Right hindlimb (tissue), 1 donor: Measurements from ENCODE around the gene FFAR3.
"Not testable (repeated sequence)": the region's sequence is repeated elsewhere in the genome, so short reads cannot be mapped to it uniquely, and the experiment has no call there.

Experiments
- DNase-seq: peaks from one replicate; pipeline ENCODE4 v3.0.0-alpha.2; 2018

FFAR3 gene

DNA sequence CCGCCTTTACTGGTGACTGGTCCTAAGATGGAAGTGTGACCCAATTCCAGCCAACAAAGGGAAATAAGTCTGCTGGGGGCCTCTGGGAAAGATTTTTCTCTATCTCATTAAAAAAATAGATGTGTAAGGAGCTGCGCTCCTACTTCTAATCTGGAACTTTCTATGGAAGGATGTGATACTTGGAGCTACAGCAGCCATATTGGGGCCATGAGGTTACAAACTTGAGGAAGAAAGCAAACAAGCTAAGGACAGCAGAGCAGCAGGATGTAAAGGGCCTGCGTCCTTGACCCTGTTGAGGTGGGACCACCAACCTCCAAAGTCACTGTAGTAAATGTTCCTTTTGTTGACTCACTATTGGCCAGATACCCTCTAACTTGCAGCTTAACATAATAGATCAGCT, 20.1 kb downstream of the FFAR3 start:
- DNase-seq = no peak

DNA sequence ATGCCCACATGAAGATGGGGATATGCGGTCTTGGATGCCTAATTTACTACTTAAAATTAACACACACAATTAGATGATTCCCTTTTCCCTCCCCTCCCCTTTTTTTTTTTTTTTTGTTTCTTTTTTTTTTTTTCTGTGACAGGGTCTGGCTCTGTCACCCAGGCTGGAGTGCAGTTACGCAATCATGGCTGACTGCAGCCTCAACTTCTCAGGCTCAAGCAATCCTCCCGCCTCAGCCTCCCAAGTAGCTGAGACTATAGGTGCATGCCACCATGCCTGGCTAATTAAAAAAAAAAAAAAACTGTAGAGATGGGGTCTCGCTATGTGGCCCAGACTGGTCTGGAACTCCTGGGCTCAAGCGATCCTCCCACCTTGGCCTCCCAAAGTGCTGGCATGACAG, 21.3 kb downstream of the FFAR3 start:
- not testable (repeated sequence) for DNase-seq

DNA sequence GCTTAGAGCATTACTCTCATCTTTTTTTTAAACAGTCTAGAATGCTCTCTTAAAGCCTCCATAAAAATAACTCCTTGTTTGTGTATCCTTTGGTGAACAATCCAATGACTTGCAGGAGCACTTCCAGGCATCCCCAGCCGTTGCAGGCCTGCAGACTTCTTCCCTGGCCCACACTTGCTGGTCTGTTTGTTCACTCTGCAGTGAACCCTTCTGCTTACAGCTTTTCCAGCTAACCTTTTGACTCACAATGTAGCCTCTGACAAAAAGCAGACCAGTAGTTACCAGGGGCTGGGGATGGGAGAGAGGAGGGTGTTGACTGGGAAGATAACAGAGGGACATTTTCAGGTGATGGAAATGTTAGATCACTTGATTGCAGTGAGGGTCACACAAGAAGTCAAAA, 21.7 kb downstream of the FFAR3 start:
- no peak for DNase-seq

DNA sequence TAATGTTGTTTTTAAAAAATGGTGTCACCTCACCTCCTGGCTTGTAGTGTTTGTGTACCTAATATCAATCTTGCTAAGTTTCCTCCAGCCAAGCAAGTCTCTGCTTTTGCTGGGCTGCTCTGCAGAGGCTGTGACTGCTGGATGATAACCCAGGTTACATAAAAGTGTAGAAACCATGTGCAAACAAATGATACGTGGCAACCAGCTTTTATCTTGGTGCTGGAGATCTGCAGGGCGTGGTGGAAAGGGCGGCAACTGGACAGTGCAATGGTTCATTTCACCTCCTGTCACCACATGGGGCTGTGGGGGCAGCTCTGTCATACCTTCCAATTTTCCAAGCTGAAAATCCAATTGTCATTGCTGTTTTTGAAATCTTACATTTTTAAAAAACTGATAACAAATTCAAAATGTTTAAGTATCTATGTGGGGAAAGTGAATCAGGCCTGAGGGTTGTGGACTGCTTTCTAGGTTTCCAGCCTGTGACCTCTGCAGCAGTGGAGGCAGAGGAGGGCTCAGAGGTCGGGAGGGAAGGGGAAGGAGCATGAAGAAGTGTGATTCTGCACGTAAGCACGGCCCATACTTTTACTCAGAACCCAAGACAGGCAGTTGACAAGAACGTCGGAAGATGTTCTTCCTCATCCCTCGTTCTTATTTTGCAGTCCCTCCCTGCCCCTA, 22.3 kb downstream of the FFAR3 start:
- no peak for DNase-seq

DNA sequence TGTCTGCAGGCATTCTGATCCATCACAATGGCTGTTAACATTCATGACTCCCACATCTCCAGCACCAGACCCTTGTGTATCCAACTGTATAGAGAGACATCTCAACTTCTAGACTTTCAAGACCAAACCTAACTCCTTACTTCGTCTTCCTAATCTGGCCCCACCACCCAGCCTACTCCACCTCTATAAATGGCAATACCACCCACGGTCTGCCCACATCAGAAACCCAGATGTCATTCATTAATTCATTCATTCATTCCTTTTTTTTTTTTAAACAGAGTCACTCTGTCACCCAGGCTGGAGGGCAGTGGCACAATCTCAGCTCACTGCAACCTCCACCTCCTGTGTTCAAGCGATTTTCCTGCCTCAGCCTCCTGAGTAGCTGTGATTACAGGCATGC, 23.1 kb downstream of the FFAR3 start:
- DNase-seq = no peak

DNA sequence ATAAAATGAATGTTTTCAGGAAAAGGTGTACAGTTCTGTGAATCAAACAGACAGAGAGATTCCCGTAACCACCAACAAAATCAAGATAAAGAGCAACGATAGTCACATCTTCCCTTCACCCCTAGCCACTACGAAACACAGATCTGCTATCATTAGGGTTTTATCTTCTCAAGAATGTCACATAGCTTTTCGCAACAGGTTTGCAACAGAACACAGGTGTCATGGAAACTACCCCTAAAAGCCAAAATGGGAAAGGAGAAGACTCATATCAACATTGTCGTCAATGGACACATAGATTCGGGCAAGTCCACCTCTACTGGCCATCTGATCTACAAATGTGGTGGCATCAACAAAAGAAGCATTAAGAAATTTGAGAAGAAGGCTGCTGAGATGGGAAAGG, 23.7 kb downstream of the FFAR3 start:
- DNase-seq = no peak

DNA sequence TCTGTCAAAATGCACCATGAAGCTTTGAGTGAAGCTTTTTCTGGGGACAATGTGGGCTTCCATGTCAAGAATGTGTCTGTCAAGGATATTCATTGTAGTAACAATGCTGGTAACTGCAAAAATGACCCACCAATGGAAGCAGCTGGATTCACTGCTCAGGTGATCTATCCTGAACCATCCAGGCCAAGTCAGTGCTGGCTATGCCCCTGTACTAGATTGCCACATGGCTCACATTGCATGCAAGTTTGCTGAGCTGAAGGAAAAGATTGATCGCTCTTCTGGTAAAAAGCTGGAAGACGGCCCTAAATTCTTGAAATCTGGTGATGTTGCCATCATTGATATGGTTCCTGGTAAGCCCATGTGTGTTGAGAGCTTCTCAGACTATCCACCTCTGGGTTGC, 25.3 kb downstream of the FFAR3 start:
- DNase-seq = no peak

DNA sequence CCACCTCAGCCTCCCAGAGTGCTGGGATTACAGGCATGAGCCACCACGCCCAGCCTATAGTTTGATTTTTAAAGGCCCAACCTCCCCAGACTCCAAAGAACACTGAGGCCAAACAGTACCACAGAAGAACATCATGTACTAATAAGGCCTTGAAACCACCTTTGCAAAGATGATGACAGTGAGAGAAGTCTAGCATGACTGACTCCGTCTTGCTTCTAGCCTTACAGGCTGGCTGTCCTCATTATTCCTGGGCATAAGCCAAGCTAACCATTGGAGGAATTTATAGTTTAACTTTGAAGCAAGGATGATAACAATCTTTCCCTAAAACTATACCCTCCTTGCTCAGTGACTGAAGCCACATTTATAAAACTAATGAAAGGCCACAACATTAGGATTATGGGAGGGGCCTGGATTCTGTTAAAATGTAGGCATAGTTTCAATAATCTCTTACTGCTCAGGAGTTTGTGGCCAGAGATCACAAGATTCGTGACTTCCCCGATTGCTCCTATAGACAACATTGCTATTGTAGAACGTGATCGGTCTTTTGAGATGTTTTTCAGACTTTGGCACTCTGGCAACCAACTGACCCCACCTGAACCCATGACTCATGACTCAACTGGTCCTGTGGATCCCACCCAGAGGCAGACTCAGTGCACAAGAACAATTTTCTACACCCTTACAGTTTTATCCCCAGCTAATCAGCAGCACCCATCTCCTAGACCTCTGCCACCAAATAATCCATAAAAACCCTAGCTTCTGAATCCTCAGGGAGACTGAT, 30.2 kb downstream of the FFAR3 start:
- no peak for DNase-seq

DNA sequence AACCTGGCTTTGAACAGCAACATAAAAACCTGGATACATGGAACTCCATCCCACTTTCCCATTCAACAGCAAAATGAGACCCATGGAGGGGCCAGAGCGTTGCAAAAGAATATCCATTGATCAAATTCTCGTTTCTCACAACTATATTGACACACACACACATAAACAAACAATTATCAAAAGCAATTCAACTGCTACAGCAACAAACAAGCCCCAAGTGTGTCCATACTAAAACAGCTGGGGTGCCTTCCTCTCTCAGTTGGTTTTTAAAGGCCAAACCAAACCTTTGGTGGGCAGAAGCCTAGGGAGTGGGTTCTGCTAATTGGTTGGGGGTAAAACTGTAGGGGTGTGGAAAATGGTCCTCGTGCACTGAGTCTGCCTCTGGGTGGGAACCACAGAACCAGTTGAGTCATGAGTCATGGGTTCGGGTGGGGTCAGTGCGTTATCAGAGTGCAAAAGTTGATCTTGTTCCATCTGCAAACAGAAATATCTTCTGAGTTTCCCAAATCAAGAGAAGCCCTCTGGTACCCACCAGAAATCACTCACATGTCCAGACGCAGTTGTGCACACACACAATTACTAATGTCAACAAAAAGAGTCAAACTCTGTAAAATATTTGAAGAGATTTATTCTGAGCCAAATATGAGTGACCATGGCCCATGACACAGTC, 31.1 kb downstream of the FFAR3 start:
- DNase-seq = no peak

DNA sequence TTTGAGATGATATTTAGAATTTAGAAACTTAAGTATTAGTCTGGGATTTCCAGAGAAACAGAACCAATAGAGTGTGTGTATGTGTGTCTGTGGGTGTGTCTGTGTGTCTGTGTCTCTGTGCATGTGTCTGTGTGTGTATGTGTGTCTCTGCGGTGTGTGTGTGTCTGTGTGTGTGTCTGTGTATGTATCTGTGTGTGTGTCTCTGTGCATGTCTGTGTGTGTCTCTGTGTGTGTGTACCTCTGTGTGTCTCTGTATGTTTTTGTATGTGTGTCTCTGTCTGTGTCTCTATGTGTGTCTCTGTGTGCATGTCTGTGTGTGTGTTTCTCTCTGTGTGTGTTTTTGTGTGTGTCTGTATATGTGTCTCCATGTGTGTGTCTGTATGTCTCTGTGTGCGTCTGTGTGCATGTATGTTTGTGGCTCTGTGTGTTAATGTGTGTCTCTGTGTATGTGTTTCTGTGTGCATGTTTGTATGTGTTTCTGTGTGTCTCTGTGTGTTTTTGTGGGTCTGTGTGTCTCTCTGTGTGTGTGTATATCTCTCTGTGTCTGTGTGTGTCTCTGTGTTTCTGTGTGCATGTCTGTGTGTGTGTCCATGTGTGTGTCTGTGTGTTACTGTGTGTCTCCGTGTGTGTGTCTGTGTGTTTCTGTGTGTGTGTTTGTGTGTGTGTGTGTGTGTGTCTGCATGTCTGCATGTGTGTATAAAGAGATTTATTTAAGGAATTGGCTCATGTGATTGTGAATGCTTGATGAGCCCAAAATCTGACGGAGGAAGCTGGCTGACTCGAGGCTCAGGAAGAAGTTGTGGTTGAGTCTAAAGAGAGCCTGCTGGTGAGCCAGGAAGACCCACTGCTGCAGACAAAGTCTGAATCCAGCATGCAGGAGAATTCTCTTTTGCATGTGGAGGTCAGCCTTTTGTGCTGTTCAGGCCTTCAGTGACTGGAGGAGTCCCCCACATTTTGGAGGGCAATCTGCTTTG, 34.8 kb downstream of the FFAR3 start:
- DNase-seq = no peak

DNA sequence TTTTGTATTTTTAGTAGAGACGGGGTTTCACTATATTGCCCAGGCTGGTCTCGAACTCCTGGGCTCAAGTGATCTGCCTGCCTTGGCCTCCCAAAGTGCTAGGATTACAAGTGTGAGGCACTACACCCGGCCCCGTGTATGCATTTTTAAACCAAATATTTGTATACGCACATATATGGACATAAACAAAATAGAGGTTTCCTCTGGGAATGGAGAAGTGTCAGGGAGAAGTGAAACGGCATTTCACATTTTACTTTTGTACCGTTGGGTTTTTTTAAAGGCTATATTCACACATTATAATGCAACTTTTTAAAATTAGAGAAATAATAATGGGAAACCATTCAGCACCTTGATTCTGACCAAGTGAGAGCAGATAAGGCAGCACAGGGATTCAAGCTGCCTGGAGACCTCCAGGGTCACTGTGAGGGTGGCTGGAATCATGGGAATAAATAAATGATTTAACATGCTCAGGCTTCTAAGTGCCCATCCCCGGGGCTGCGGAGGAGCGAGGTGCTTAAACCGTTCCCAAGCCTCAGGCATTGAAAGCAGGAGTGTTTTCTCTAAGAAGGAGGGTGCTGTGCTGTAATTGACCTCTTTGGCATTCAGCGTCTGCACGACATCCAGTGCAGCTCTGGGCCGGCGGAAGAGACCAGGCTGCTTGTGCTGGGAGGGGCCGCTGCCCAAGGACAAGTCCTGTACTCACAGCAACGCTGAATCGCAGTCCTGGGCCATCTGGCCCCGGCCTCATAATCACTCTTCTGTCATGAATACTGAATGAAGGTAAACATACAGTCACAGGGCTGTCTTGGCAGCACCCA, 37.3 kb downstream of the FFAR3 start:
- no peak for DNase-seq

DNA sequence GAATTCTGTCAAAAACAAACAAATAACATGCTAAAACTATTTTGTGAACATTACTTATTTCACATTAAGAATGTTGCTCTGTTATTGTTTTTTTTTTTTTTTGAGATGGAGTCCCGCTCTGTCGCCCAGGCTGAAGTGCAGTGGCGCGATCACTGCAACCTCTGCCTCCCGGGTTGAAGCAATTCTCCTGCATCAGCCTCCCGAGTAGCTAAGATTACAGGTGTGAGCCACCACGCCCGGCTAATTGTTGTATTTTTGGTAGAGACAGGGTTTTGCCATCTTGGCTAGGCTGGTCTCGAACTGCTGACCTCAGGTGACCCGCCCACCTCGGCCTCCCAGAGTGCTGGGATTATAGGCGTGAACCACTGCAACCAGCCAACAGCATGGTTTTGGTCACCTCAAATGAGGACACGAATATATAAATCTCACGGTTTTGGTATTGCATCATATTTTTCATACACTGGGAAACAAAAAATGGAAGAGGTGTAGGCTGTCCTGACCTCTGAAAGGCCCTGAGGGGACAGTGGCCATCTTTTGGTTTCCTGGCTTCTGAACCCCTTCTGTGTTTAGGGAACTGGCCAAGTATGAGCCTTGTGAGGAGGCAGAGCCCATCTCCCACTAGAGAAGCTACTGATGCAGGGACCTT, 38.1 kb downstream of the FFAR3 start:
- DNase-seq = no peak

DNA sequence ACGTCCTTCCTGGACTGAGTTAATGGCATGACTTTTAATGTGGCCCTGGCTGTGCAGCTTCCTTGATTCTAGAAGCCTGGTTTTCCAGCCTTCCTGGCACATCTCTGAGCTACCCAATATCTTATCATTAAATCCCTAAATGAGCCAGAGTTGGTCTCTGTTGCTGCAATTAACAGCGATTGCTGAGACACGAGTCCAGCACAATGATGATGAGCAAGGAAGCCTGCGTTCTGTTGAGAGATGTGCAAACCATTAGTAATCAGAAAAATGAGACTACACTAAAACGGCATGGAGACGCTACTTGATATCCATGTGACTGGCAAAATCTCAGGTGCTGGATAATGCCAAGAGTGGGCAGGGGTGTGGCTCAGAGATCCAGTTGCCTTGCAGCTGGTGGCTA, 38.8 kb downstream of the FFAR3 start:
- DNase-seq = no peak

DNA sequence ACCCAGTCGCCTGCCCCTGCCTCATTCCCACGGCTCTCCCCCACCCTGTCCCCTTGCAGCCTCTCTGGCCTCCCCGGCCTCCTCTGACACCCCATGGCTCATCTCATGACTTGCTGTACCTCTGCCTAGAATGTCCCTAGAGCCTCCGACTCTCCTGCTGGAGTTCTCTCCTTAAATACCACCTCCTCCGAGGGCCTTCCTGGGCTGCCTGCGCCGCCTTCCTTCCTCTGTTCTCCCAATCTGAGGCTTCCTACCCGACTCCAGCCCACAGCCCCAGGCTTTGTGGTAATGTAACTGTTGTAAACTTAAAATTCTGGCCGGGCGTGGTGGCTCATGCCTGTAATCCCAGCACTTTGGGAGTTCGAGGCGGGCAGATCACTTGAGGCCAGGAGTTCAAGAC, 40.3 kb downstream of the FFAR3 start:
- no peak for DNase-seq

DNA sequence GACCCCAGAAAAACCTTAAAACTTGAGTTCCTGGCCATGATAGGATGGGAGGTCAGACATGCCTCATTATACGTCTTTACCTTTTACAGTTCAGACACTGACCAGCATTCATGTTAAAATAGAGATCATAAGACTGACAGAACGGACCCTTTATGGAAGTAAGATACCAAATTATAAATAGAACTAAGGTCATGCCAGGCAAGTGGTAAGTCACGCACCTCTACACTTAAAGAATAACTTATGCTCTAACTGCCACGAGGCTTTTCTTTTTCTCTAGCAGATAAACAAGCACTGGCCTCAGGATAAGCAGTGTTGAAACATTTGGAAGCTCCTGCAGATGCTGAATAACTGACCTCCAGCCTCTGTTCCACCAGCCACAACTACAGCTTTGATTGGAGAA, 41.0 kb downstream of the FFAR3 start:
- DNase-seq = no peak

DNA sequence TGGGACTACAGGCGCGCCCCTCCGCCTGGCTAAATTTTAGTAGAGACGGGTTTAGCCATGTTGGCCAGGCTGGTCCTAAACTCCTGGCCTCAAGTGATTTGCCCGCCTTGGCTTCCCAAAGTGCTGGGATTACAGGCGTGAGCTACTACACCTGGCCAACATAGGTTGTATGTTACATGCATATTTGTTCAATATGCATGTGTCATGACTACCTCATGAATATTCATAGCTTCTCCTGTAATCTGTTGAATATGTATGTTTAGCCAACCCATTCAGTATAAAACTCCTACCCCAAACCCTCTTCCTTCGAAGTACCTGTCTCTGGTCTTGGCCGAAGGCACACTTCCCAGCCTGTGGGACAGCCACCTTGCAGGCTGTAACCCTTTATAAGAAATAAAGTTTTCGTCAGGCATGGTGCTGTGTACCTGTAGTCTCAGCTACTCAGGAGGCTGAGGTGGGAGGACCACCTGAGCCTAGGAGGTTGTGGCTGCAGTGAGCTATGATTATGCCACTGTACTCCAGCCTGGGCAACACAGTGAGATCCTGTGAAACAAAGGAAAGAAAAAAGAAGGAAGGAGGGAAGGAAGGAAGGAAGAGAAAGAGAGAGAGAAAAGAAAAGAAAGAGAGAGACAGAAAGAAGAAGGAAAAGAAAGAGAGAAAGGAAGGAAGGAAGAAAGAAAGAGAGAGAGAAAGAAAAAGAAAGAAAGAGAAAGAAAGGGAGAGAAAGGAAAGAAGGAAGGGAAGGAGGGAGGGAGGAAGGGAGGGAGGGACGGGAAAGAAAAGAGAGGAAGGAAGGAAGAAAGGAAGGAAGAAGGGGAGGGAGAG, 41.9 kb downstream of the FFAR3 start:
- no peak for DNase-seq

DNA sequence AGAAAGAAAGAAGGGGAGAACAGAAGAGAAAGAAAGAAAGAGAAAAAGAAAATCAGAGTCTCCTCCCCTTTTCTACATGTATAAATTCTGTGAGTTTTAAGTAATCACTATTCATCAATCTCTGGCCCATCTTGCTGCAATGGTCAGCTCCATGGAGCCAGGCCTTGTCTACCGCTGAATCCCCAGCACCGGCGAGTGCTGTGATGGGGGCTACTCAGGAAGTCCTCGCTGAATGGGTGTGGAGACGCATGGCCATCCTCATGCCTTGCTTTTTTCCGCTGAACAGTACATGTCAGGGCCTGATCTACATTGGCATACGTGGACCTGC, 42.5 kb downstream of the FFAR3 start:
- DNase-seq = no peak

DNA sequence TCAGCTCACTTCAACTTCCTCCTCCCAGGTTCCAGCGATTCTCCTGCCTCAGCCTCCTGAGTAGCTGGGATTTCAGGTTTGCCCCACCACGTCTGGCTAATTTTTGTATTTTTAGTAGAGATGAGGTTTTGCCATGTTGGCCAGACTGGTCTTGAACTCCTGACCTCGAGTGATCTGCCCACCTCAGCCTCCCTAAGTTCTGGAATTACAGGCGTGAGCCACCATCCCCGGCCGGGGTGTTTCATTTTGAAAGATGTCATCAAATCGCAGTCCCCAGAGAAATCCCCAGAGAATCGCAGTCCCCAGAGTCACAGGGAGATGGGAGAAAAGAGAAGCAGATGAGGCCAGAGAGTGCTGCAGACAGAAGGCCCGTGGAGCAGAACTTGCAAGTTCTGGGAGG, 43.2 kb downstream of the FFAR3 start:
- not testable (repeated sequence) for DNase-seq

DNA sequence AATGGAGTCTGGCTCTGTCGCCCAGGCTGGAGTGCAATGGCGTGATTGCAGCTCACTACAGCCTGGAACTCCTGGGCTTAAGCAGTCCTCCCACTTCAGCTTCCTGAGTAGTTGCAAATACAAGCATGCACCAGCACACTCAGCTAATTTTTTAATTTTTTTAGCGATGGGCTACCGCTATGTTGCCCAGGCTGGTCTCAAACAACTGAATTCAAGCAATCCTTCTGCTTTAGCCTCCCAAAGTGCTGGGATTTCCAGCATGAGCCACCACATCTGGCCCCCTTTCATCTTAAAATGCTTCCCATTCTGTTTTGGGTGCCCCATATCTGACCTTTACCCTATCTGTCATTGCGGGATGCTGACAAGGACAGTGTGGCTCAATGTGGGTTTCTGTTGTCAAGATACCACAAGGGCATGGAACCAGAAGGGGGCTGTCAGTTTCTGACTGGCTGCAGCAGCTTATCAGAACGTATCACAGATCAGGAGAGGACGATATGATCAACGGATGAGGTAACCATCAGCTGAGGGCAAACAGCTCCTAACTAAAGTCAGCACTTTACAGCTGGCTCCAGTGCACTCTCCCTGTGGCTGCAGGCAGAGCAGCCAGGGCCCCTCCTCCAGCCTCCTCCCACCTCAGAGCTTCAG, 45.0 kb downstream of the FFAR3 start:
- no peak for DNase-seq
